DMS53 (cell line): Measurements from ENCODE around the gene TYW1.
"Not testable (repeated sequence)": the region's sequence is repeated elsewhere in the genome, so short reads cannot be mapped to it uniquely, and the experiment has no call there.

ENCODE experiments used
- DNase-seq: peaks from one replicate; lab custom pipeline; 2025; lab: John Stamatoyannopoulos, UW

Gene TYW1

GRCh38 chr7:67046819-67047218 is 50.2 kb downstream of the TYW1 start:
- DNase-seq: not testable (repeated sequence)

- DNase-seq: not testable (repeated sequence)
Observed at GRCh38 chr7:67049908-67050307, 53.3 kb downstream of the TYW1 start.

- DNase-seq: not testable (repeated sequence)
Observed at GRCh38 chr7:67052161-67052560, 55.5 kb downstream of the TYW1 start.

- DNase-seq: no peak
Observed at GRCh38 chr7:67056683-67057082, 60.0 kb downstream of the TYW1 start.

GRCh38 chr7:67061321-67061720 is 64.7 kb downstream of the TYW1 start:
- not testable (repeated sequence) for DNase-seq

- not testable (repeated sequence) for DNase-seq
Observed at GRCh38 chr7:67062802-67063201, 66.2 kb downstream of the TYW1 start.

GRCh38 chr7:67066950-67067622 is 70.5 kb downstream of the TYW1 start:
- not testable (repeated sequence) for DNase-seq

- not testable (repeated sequence) for DNase-seq
Observed at GRCh38 chr7:67076120-67076519, 79.5 kb downstream of the TYW1 start.

- not testable (repeated sequence) for DNase-seq
Observed at GRCh38 chr7:67082880-67083279, 86.2 kb downstream of the TYW1 start.

GRCh38 chr7:67089261-67089660 is 92.6 kb downstream of the TYW1 start:
- DNase-seq: not testable (repeated sequence)

GRCh38 chr7:67091053-67091452 is 94.4 kb downstream of the TYW1 start:
- DNase-seq: not testable (repeated sequence)

- DNase-seq: not testable (repeated sequence)
Observed at GRCh38 chr7:67098031-67098430, 101.4 kb downstream of the TYW1 start.

- not testable (repeated sequence) for DNase-seq
Observed at GRCh38 chr7:67099406-67099805, 102.8 kb downstream of the TYW1 start.

GRCh38 chr7:67100038-67100437 is 103.4 kb downstream of the TYW1 start:
- DNase-seq: not testable (repeated sequence)

GRCh38 chr7:67100956-67101361 is 104.3 kb downstream of the TYW1 start:
- DNase-seq: no peak

- not testable (repeated sequence) for DNase-seq
Observed at GRCh38 chr7:67104937-67105336, 108.3 kb downstream of the TYW1 start.

GRCh38 chr7:67105377-67105776 is 108.7 kb downstream of the TYW1 start:
- DNase-seq: no peak

GRCh38 chr7:67106255-67106654 is 109.6 kb downstream of the TYW1 start:
- not testable (repeated sequence) for DNase-seq

- DNase-seq: not testable (repeated sequence)
Observed at GRCh38 chr7:67111342-67111741, 114.7 kb downstream of the TYW1 start.

- DNase-seq: not testable (repeated sequence)
Observed at GRCh38 chr7:67114483-67115246, 118.0 kb downstream of the TYW1 start.

- not testable (repeated sequence) for DNase-seq
Observed at GRCh38 chr7:67120491-67120890, 123.9 kb downstream of the TYW1 start.

- not testable (repeated sequence) for DNase-seq
Observed at GRCh38 chr7:67128257-67128656, 131.6 kb downstream of the TYW1 start.

- not testable (repeated sequence) for DNase-seq
Observed at GRCh38 chr7:67130766-67131165, 134.1 kb downstream of the TYW1 start.
